Upper lobe of right lung (tissue), 1 donor: Measurements from ENCODE around the gene SLBP. TPM values are rescaled to one million over a fixed set of nuclear protein-coding genes. Genes with fewer than 3 reads are reported as not detected.
A peak's percentile ranks its signal among the peaks of the same experiment; 100 is the strongest.

ENCODE experiments used
- ATAC-seq: fragments of 200-7000 bp; cut with Tn5 transposase; one replicate; pipeline ENCODE4 v1.9.1; 2020; ENCODE audit warnings: mild to moderate bottlenecking, moderate library complexity
- DNase-seq: peaks from one replicate; pipeline ENCODE4 v3.0.0-alpha.2; 2020
- H3K27ac ChIP-seq: fragments of 200-600 bp; one replicate; pipeline ENCODE4 v1.8.0; 2022
- H3K27me3 ChIP-seq: fragments of 200-600 bp; one replicate; pipeline ENCODE4 v1.8.0; 2022; ENCODE audit warnings: mild to moderate bottlenecking
- H3K36me3 ChIP-seq: fragments of 200-600 bp; one replicate; pipeline ENCODE4 v1.8.0; 2022
- H3K4me1 ChIP-seq: fragments of 200-600 bp; one replicate; pipeline ENCODE4 v1.8.0; 2022
- H3K4me3 ChIP-seq: fragments of 200-600 bp; one replicate; pipeline ENCODE4 v1.8.0; 2022; ENCODE audit warnings: mild to moderate bottlenecking
- H3K9me3 ChIP-seq: fragments of 200-600 bp; one replicate; pipeline ENCODE4 v1.8.0; 2022
- CTCF ChIP-seq: fragments of 200-600 bp; IDR thresholded peaks from one replicate; pipeline ENCODE4 v1.8.0; 2022; ENCODE audit warnings: antibody characterized with exemption
- intact Hi-C: fragments of 100-400 bp; cut with DNase I; formaldehyde crosslinking; loops from one replicate; pipeline ENCODE4 v1.11.0; 2022
- total RNA-seq: library from RNA; stranded (reverse); fragmentation: NEBNext Ultra II Directional; extraction: Animal tissue kit (Norgen Biotek cat#: 25700); gene quantifications from one replicate; pipeline ENCODE4 v1.2.1, GENCODE V29; 2021
- donor health status: DM: no; HTN: yes; CAD: no; lungs with severe emphysema.

Gene SLBP
- total RNA-seq, 1 donor from 2014 or later: 32.8 TPM

GRCh38 chr4:1720163-1720983 is 8.3 kb upstream of the SLBP start:
- Histone ChIP-seq H3K27me3 (no peaks in the 10 kb centered on the region), H3K4me3 (peak overlapping the region; percentile 89), H3K27ac (peak overlapping the region; percentile 91), H3K36me3 (peaks cover 20% of the 10 kb centered on the region), H3K4me1 (peaks cover 21% of the 10 kb centered on the region), H3K9me3 (no peaks in the 10 kb centered on the region)
- no peak for TF ChIP-seq CTCF
- ATAC-seq (peak; percentile 52), DNase-seq (peak; percentile 84)
- intact Hi-C loops: no loop called here

- ATAC-seq (no peak), DNase-seq (peak; percentile 50)
- Histone ChIP-seq H3K9me3 (no peaks in the 10 kb centered on the region), H3K36me3 (peaks cover 20% of the 10 kb centered on the region), H3K27ac (no peak overlapping the region), H3K4me1 (peaks cover 40% of the 10 kb centered on the region), H3K27me3 (no peaks in the 10 kb centered on the region), H3K4me3 (no peak overlapping the region)
- TF ChIP-seq CTCF: no peak
- intact Hi-C loops: no loop called here
These were observed 6.2 kb upstream of the SLBP start for GRCh38 chr4:1718095-1718850.

- H3K9me3 ChIP-seq: no peaks in the 10 kb centered on the region
- no peak overlapping the region for H3K27ac ChIP-seq
- DNase-seq (peak; percentile 63), ATAC-seq (no peak)
- H3K27me3 ChIP-seq: no peaks in the 10 kb centered on the region
- H3K4me3 ChIP-seq: no peak overlapping the region
- TF ChIP-seq CTCF: no peak
- intact Hi-C loops: no loop called here
- H3K4me1 ChIP-seq: peaks cover 42% of the 10 kb centered on the region
- H3K36me3 ChIP-seq: peaks cover 20% of the 10 kb centered on the region
These were observed 5.3 kb upstream of the SLBP start for GRCh38 chr4:1717129-1718094.

GRCh38 chr4:1716065-1716945 is 4.2 kb upstream of the SLBP start:
- peaks cover 34% of the 10 kb centered on the region for H3K4me1 ChIP-seq
- intact Hi-C loops: no loop called here
- H3K36me3 ChIP-seq: peaks cover 20% of the 10 kb centered on the region
- TF ChIP-seq CTCF: no peak
- no peak overlapping the region for H3K4me3 ChIP-seq
- H3K27ac ChIP-seq: no peak overlapping the region
- no peaks in the 10 kb centered on the region for H3K9me3 ChIP-seq
- H3K27me3 ChIP-seq: no peaks in the 10 kb centered on the region
- ATAC-seq (no peak), DNase-seq (peak; percentile 52)
